NCI-H748 treated with DMSO at 0.1 percent for 48 hours (cell line): Measurements from ENCODE around the gene VPS8.

Experiments used
- DNase-seq: peaks from one replicate; lab custom pipeline; 2025; lab: John Stamatoyannopoulos, UW

VPS8 gene

GRCh38 chr3:184811034-184811433 lies 932 bp upstream of the VPS8 start:
- DNase-seq: no peak

- no peak for DNase-seq
These were observed 335 bp upstream of the VPS8 start for GRCh38 chr3:184811663-184811998.

GRCh38 chr3:184812662-184813042 lies 686 bp downstream of the VPS8 start:
- peak; percentile 5 for DNase-seq

GRCh38 chr3:184813357-184813756 lies 1.4 kb downstream of the VPS8 start:
- DNase-seq: no peak

- no peak for DNase-seq
These were observed 2.2 kb downstream of the VPS8 start for GRCh38 chr3:184814214-184814613.

GRCh38 chr3:184815046-184815930 lies 3.3 kb downstream of the VPS8 start:
- DNase-seq: no peak

- no peak for DNase-seq
These were observed 4.6 kb downstream of the VPS8 start for GRCh38 chr3:184816614-184817013.

GRCh38 chr3:184820525-184820924 lies 8.6 kb downstream of the VPS8 start:
- DNase-seq: no peak

GRCh38 chr3:184821034-184821433 lies 9.1 kb downstream of the VPS8 start:
- DNase-seq: no peak

GRCh38 chr3:184822081-184822480 lies 10.1 kb downstream of the VPS8 start:
- no peak for DNase-seq

- DNase-seq: no peak
These were observed 10.7 kb downstream of the VPS8 start for GRCh38 chr3:184822654-184823053.

- DNase-seq: no peak
These were observed 12.0 kb downstream of the VPS8 start for GRCh38 chr3:184823990-184824389.

GRCh38 chr3:184825121-184825820 lies 13.3 kb downstream of the VPS8 start:
- DNase-seq: no peak

GRCh38 chr3:184827572-184827971 lies 15.6 kb downstream of the VPS8 start:
- DNase-seq: no peak

GRCh38 chr3:184832044-184832443 lies 20.1 kb downstream of the VPS8 start:
- no peak for DNase-seq

- DNase-seq: no peak
These were observed 20.9 kb downstream of the VPS8 start for GRCh38 chr3:184832903-184833302.

- DNase-seq: no peak
These were observed 24.3 kb downstream of the VPS8 start for GRCh38 chr3:184836090-184836822.

GRCh38 chr3:184842433-184842832 lies 30.5 kb downstream of the VPS8 start:
- no peak for DNase-seq

GRCh38 chr3:184845819-184846218 lies 33.9 kb downstream of the VPS8 start:
- no peak for DNase-seq

- DNase-seq: no peak
These were observed 34.5 kb downstream of the VPS8 start for GRCh38 chr3:184846496-184846895.

GRCh38 chr3:184848934-184849333 lies 37.0 kb downstream of the VPS8 start:
- no peak for DNase-seq

- DNase-seq: no peak
These were observed 38.2 kb downstream of the VPS8 start for GRCh38 chr3:184850201-184850600.

GRCh38 chr3:184857099-184857498 lies 45.1 kb downstream of the VPS8 start:
- DNase-seq: no peak
